ENCODE measurements around the gene DDI2. TPM values are rescaled to one million over a fixed set of nuclear protein-coding genes. Genes with fewer than 3 reads are reported as not detected.

DDI2 gene
- total and polyA plus RNA-seq, 10 of the 15 experiments (the other 5 are each of a cell fraction or from before 2014, with no cell fraction given): 3.3 to 33.1 (median 11.6) TPM

- RAD21 ChIA-PET (ENCODE audit: unreplicated experiment): no interaction called here
- POLR2A ChIA-PET: no interaction called here
- Histone ChIP-seq H3K27me3 (replicated peaks in 1 of 2; ENCODE audit: control insufficient read depth in 2 of 2, insufficient read depth in 2 of 2, low read length in 1 of 2) (no peaks in the 10 kb centered on the region), H3K4me3 (no peak overlapping the region), H3K36me3 (ENCODE audit: control insufficient read depth in 2 of 2, insufficient read depth in 2 of 2, low read length in 1 of 2) (no peaks in the 10 kb centered on the region), H3K9me3 (replicated peaks; ENCODE audit: control insufficient read depth, insufficient read depth, low read length) (no peaks in the 10 kb centered on the region; the same call in 2 of the 3 replicates), H3K27ac (ENCODE audit: control insufficient read depth, insufficient read depth) (no peak overlapping the region), H2AFZ (ENCODE audit: control insufficient read depth, low read depth, low read length) (no peak overlapping the region; the same call in 1 of the 2 replicates), H3K79me2 (ENCODE audit: control insufficient read depth, insufficient read depth, low read length) (peaks cover 34% of the 10 kb centered on the region), H4K20me1 (ENCODE audit: control insufficient read depth, insufficient read depth) (no peaks in the 10 kb centered on the region), H3K4me1 (ENCODE audit: control insufficient read depth, insufficient read depth, low read length) (peaks cover 6% of the 10 kb centered on the region), H3K9ac (ENCODE audit: control insufficient read depth, insufficient read depth, low read length) (no peak overlapping the region), H3K4me2 (ENCODE audit: control insufficient read depth, insufficient read depth) (no peak overlapping the region)
- WGBS (ENCODE audit: insufficient coverage, insufficient replicate concordance, low lambda C conversion rate, missing lambda C conversion rate): 100% methylated on average over 3 of the region's 4 CpGs
- intact Hi-C loops (cut with micrococcal nuclease; ENCODE audit: unreplicated experiment): no loop called here
- FAIRE-seq: no peak
- ATAC-seq: no peak
- CTCF ChIA-PET: no interaction called here
- DNase-seq (ENCODE audit: low read depth, low spot score): no peak
- no TSS peak for BruUV-seq (replicated peaks)
- TF ChIP-seq KAT2A (conservative IDR thresholded peaks at IDR 0.05; ENCODE audit: control insufficient read depth, low read depth, low read length): no peak
- TF ChIP-seq ZSCAN29 (IDR thresholded peaks at IDR 0.05): no peak
- TF ChIP-seq FOS (IDR thresholded peaks at IDR 0.05; ENCODE audit: borderline replicate concordance, extremely low read depth, insufficient read length): no peak
- TF ChIP-seq USF2 (IDR thresholded peaks at IDR 0.05; ENCODE audit: borderline replicate concordance, low read depth, low read length): no peak
- no peak for TF ChIP-seq BMI1 (IDR thresholded peaks at IDR 0.05; ENCODE audit: borderline replicate concordance)
- TF ChIP-seq NBN (IDR thresholded peaks at IDR 0.05): no peak
- TF ChIP-seq MYB (IDR thresholded peaks at IDR 0.05; ENCODE audit: borderline replicate concordance, low read depth, low read length): no peak
- TF ChIP-seq PML (IDR thresholded peaks at IDR 0.05; ENCODE audit: low read length): no peak
- no peak for TF ChIP-seq ZZZ3 (IDR thresholded peaks at IDR 0.05; ENCODE audit: control insufficient read depth, insufficient read length, low read depth)
- no peak for TF ChIP-seq NFIC (IDR thresholded peaks at IDR 0.05; ENCODE audit: low read depth, low read length)
- TF ChIP-seq TBL1XR1 (IDR thresholded peaks at IDR 0.05; ENCODE audit: low read depth, low read length): no peak
- TF ChIP-seq ZBTB4 (CRISPR knock-in tag; IDR thresholded peaks at IDR 0.05): no peak
- TF ChIP-seq SREBF1 (IDR thresholded peaks at IDR 0.05; ENCODE audit: low read length): no peak
- SMC1A ChIA-PET (ENCODE audit: uncharacterized antibody, unreplicated experiment): no interaction called here
- in situ Hi-C loops (cut with MboI): no loop called here
Measured at GRCh38 chr1:15682936-15683341, 65.7 kb downstream of the DDI2 start.

Measured in GM12878 (cell line).